ENCODE results near the gene GAA.
"Not testable (repeated sequence)": the region's sequence is repeated elsewhere in the genome, so short reads cannot be mapped to it uniquely, and the experiment has no call there.

The GAA gene

GRCh38 chr17:80154166-80154565 is 52.8 kb downstream of the GAA start:
- Histone ChIP-seq H3K27me3 (ENCODE audit: low read length) (no peaks in the 10 kb centered on the region), H3K4me2 (ENCODE audit: low read depth, low read length, poor library complexity, severe bottlenecking) (no peak overlapping the region), H3K9me3 (ENCODE audit: insufficient read depth, low read length) (no peaks in the 10 kb centered on the region), H3K36me3 (ENCODE audit: low read length) (no peaks in the 10 kb centered on the region), H3K9me2 (replicated peaks; ENCODE audit: insufficient read depth, low read length) (no peaks in the 10 kb centered on the region), H2AFZ (ENCODE audit: low read depth, low read length, severe bottlenecking) (no peak overlapping the region), H3K9ac (ENCODE audit: low read length) (no peak overlapping the region), H3F3A (ENCODE audit: insufficient read depth) (no peaks in the 10 kb centered on the region), H3K27ac (ENCODE audit: low read depth, low read length) (no peak overlapping the region), H3K79me2 (ENCODE audit: insufficient read depth, low read length) (no peaks in the 10 kb centered on the region), H3K4me3 (ENCODE audit: insufficient read depth, low read length, poor library complexity, severe bottlenecking) (no peak overlapping the region), H4K20me1 (ENCODE audit: low read depth, low read length) (no peaks in the 10 kb centered on the region)
- no peak for TF ChIP-seq EZH2phosphoT487 (conservative IDR thresholded peaks at IDR 0.05; ENCODE audit: low read length)
- TF ChIP-seq, protein P1, sequence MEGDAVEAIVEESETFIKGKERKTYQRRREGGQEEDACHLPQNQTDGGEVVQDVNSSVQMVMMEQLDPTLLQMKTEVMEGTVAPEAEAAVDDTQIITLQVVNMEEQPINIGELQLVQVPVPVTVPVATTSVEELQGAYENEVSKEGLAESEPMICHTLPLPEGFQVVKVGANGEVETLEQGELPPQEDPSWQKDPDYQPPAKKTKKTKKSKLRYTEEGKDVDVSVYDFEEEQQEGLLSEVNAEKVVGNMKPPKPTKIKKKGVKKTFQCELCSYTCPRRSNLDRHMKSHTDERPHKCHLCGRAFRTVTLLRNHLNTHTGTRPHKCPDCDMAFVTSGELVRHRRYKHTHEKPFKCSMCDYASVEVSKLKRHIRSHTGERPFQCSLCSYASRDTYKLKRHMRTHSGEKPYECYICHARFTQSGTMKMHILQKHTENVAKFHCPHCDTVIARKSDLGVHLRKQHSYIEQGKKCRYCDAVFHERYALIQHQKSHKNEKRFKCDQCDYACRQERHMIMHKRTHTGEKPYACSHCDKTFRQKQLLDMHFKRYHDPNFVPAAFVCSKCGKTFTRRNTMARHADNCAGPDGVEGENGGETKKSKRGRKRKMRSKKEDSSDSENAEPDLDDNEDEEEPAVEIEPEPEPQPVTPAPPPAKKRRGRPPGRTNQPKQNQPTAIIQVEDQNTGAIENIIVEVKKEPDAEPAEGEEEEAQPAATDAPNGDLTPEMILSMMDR (IDR thresholded peaks at IDR 0.05; ENCODE audit: insufficient read depth, low read length, poor library complexity, severe bottlenecking): no peak

DNA sequence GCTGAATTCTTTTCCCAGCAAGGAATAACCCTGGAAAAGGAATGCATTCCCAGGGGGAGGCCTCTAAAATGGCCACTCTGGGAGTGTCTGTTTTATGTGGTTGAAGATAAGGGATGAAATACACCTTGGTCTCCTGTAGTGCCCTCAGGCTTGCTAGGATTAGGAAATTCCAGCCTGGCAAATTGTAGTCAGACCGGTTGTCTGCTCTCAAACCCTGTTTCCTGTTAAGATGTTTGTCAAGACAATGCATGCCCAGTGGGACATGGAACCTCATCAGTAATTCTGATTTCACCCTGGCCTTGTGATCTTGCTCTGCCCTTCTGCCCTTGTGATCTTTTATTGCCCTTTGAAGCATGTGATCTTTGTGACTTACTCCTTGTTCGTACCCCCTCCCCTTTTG is 54.2 kb downstream of the GAA start:
- H3K27ac ChIP-seq (ENCODE audit: low read depth, low read length); H3K36me3 ChIP-seq (ENCODE audit: low read length); H3K9me3 ChIP-seq (ENCODE audit: insufficient read depth, low read length); H3F3A ChIP-seq (ENCODE audit: insufficient read depth); H3K4me2 ChIP-seq (ENCODE audit: low read depth, low read length, poor library complexity, severe bottlenecking); H3K9ac ChIP-seq (ENCODE audit: low read length); H4K20me1 ChIP-seq (ENCODE audit: low read depth, low read length); H3K79me2 ChIP-seq (ENCODE audit: insufficient read depth, low read length); H2AFZ ChIP-seq (ENCODE audit: low read depth, low read length, severe bottlenecking); H3K9me2 ChIP-seq (replicated peaks; ENCODE audit: insufficient read depth, low read length); H3K4me3 ChIP-seq (ENCODE audit: insufficient read depth, low read length, poor library complexity, severe bottlenecking); H3K27me3 ChIP-seq (ENCODE audit: low read length): not testable (repeated sequence)

GRCh38 chr17:80158846-80159245 is 57.5 kb downstream of the GAA start:
- Histone ChIP-seq H3K9ac (ENCODE audit: low read length) (no peak overlapping the region), H3K4me3 (ENCODE audit: insufficient read depth, low read length, poor library complexity, severe bottlenecking) (no peak overlapping the region), H3F3A (ENCODE audit: insufficient read depth) (no peaks in the 10 kb centered on the region), H3K4me2 (ENCODE audit: low read depth, low read length, poor library complexity, severe bottlenecking) (no peak overlapping the region), H3K27me3 (ENCODE audit: low read length) (no peaks in the 10 kb centered on the region), H3K36me3 (ENCODE audit: low read length) (no peaks in the 10 kb centered on the region), H3K9me2 (replicated peaks; ENCODE audit: insufficient read depth, low read length) (no peaks in the 10 kb centered on the region), H3K27ac (ENCODE audit: low read depth, low read length) (no peak overlapping the region), H4K20me1 (ENCODE audit: low read depth, low read length) (no peaks in the 10 kb centered on the region), H3K9me3 (ENCODE audit: insufficient read depth, low read length) (no peaks in the 10 kb centered on the region), H3K79me2 (ENCODE audit: insufficient read depth, low read length) (no peaks in the 10 kb centered on the region), H2AFZ (ENCODE audit: low read depth, low read length, severe bottlenecking) (no peak overlapping the region)
- TF ChIP-seq EZH2phosphoT487 (conservative IDR thresholded peaks at IDR 0.05; ENCODE audit: low read length): no peak
- TF ChIP-seq, protein P1 (IDR thresholded peaks at IDR 0.05; ENCODE audit: insufficient read depth, low read length, poor library complexity, severe bottlenecking): no peak

DNA sequence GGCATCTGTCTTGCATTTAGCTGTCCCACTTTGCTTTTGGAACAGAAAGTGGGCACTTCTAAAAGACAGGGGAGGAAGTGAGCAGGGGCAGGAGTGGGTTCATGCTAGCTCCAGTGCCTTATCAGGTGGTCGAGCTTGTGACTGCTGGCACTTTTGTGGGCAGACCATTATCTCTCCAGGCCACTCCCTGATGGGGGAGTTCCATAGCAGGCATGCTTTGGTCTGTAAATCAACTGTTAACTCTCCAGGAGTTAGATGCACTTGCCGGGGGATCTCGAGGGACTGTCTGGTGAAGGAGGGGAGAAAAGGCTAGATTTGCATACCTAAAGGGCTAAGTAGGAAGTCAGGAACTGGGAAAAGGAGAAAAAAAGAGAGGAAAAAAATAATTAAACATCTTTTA is 59.2 kb downstream of the GAA start:
- no peak overlapping the region for H3K4me2 ChIP-seq (ENCODE audit: low read depth, low read length, poor library complexity, severe bottlenecking)
- no peak overlapping the region for H3K4me3 ChIP-seq (ENCODE audit: insufficient read depth, low read length, poor library complexity, severe bottlenecking)
- no peak overlapping the region for H2AFZ ChIP-seq (ENCODE audit: low read depth, low read length, severe bottlenecking)
- no peaks in the 10 kb centered on the region for H3K9me2 ChIP-seq (replicated peaks; ENCODE audit: insufficient read depth, low read length)
- H3K9ac ChIP-seq (ENCODE audit: low read length): no peak overlapping the region
- TF ChIP-seq, protein P1 (IDR thresholded peaks at IDR 0.05; ENCODE audit: insufficient read depth, low read length, poor library complexity, severe bottlenecking): no peak
- no peak for TF ChIP-seq EZH2phosphoT487 (conservative IDR thresholded peaks at IDR 0.05; ENCODE audit: low read length)
- no peaks in the 10 kb centered on the region for H3K36me3 ChIP-seq (ENCODE audit: low read length)
- H3K9me3 ChIP-seq (ENCODE audit: insufficient read depth, low read length): no peaks in the 10 kb centered on the region
- H3K79me2 ChIP-seq (ENCODE audit: insufficient read depth, low read length): no peaks in the 10 kb centered on the region
- no peak overlapping the region for H3K27ac ChIP-seq (ENCODE audit: low read depth, low read length)
- no peaks in the 10 kb centered on the region for H4K20me1 ChIP-seq (ENCODE audit: low read depth, low read length)
- no peaks in the 10 kb centered on the region for H3F3A ChIP-seq (ENCODE audit: insufficient read depth)
- no peaks in the 10 kb centered on the region for H3K27me3 ChIP-seq (ENCODE audit: low read length)
